ENCODE data around the gene ERF. TPM values are rescaled to one million over a fixed set of nuclear protein-coding genes. Genes with fewer than 3 reads are reported as not detected.

ERF gene
- total and polyA plus RNA-seq, 10 of the 15 experiments (the other 5 are each of a cell fraction or from before 2014, with no cell fraction given) = 0.02 to 51.8 (median 14.4) TPM

GRCh38 chr19:42253245-42254088, 1.5 kb downstream of the ERF start (continued):
- no peak for TF ChIP-seq NFIC (IDR thresholded peaks at IDR 0.05; ENCODE audit: low read depth, low read length)
- TF ChIP-seq ZNF274 (IDR thresholded peaks at IDR 0.05; ENCODE audit: insufficient read depth, insufficient read length) = no peak
- TF ChIP-seq NFYB (IDR thresholded peaks at IDR 0.05; ENCODE audit: insufficient read depth, low read depth, low read length) = no peak
- 0 out of 2 replicates have a peak, but pooled peaks have one; percentile 28 for TF ChIP-seq RELB (IDR thresholded peaks at IDR 0.05; ENCODE audit: low read depth)
- TF ChIP-seq ZNF622 (IDR thresholded peaks at IDR 0.05) = no peak
- no peak for TF ChIP-seq ASH2L (IDR thresholded peaks at IDR 0.05; ENCODE audit: borderline replicate concordance, low read depth)
- TF ChIP-seq ESRRA (IDR thresholded peaks at IDR 0.05; ENCODE audit: low read length) = no peak
- TF ChIP-seq E2F8 (IDR thresholded peaks at IDR 0.05; ENCODE audit: low read depth, partially characterized antibody) = no peak
- no peak for TF ChIP-seq PRDM15 (CRISPR knock-in tag; IDR thresholded peaks at IDR 0.05)
- no peak for TF ChIP-seq HDGF (IDR thresholded peaks at IDR 0.05)
- no peak for TF ChIP-seq ZBTB11 (CRISPR knock-in tag; IDR thresholded peaks at IDR 0.05)
- no peak for TF ChIP-seq SMAD1 (IDR thresholded peaks at IDR 0.05; ENCODE audit: low read depth, partially characterized antibody)
- no peak for TF ChIP-seq NFXL1 (IDR thresholded peaks at IDR 0.05; ENCODE audit: borderline replicate concordance)
- TF ChIP-seq CHD4 (IDR thresholded peaks at IDR 0.05) = no peak
